Activated T-cell treated with anti-CD3 and anti-CD28 coated beads for 48 hours (primary cell): Measurements from ENCODE around the gene SNU13.
"Not testable (repeated sequence)": the region's sequence is repeated elsewhere in the genome, so short reads cannot be mapped to it uniquely, and the experiment has no call there.

Experiments
- DNase-seq: peaks from one replicate; pipeline ENCODE4 v3.0.0-alpha.2; 2020; ENCODE audit warnings: low read depth

Gene SNU13

DNA sequence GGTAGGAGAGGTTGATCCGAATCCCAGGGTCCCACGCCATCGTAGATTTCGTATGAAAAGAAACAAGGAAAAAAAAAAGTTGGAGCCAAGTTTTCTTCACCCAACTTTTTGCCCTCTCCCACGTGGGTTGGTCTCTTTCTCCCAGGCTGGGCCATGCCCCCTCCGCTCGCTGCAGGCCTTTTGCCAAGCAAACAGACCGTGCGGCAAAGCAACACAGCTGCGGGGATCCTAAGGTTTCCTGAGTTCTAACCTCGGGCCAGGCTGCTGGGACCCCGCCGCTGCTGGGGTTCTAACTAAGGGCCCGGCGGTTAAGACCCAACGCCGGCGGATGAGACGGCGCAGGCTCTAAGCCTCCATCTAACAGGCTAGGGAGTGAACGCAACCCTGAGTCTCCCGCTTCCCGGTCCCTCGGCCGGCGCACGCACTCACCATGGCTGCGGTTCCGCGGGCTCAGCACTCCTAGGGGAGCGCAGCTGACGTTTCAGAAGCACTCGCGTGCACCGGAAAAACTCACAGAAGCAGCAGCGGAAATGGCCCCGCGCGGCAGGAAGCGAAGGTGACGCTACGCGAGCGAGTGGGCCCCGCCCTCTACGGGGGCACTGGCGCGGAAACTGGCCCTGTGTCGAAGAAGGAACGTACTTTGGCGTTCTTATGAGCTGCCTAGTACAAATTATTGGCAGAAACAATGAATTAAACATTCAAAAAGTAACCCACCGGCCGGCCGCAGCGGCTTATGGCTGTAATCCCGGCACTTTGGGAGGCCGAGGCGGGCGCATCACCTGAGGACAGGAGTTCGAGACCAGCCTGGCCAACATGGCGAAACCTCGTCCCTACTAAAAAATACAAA lies at the start of gene SNU13:
TSS of gene SNU13 (minus strand) at position 503 of the 847 bp plus-strand sequence. CDS start at position 432, 71 bp downstream.
- peak; percentile 91 for DNase-seq

DNA sequence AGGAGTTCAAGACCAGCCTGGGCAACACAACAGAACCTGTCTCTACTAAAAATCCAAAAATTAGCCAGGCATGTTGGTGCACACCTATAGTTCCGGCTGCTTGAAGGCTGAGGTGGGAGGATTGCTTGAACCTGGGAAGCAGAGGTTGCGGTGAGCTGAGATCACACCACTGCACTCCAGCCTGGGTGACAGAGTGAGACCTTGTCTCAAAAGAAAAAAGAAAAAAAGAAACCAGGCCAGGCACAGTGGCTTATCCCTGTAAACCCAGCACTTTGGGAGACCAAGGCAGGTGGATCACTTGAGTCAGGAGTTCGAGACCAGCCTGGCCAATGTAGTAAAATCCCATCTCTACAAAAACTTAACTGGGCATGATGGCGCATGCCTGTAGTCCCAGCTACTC lies 44.6 kb upstream of the SNU13 start:
- DNase-seq: not testable (repeated sequence)

DNA sequence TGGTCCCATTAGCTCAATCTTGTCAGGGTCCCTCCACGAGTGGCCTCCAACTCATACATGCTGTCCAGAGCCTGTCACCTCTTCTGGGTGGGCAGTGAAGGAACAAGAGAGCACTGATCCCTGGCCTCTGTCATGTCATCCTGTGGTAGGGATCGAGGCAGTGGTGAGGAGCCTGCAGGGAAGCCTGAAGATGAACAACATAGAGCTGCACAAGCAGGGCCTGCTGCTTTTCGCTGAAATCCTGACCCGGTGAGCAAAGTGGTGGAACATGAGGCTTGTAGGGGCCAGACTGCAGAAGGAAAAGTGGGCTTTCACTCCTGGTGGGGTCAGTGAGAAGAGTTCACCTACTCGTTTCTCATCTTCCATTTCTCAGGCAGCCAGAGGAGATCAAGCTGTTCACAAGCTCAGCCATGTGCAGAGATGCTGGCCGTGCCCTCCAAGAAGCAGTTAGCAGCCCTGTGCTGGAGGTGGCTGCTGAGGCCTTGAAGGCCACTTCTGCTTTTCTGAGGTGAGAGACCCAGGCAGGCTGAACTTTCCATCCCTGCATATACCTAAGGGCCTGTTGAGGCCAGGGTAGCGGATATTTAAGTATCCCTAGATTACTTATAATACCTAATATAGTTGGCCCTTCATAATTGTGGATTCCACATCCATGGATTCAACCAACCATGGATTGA lies 43.6 kb upstream of the SNU13 start:
- no peak for DNase-seq

DNA sequence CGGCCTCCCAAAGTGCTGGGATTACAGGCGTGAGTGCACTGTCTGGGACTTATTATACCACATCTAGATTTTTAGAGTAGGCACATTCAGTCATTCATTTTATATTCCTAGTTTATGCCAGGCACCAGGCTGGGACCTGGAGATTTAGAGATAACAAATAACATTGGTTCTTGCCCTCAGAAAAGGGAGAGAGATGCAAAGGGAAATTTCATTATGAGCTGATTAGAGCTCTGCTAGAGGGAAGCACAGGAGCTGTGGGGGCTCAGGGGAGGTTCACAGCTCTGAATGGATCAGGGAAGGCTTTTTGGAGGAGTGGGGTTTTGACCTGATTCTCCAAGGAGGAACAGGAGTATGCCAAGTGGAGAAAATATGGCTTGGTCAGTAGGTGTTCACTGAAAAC lies 42.9 kb upstream of the SNU13 start:
- DNase-seq: no peak

DNA sequence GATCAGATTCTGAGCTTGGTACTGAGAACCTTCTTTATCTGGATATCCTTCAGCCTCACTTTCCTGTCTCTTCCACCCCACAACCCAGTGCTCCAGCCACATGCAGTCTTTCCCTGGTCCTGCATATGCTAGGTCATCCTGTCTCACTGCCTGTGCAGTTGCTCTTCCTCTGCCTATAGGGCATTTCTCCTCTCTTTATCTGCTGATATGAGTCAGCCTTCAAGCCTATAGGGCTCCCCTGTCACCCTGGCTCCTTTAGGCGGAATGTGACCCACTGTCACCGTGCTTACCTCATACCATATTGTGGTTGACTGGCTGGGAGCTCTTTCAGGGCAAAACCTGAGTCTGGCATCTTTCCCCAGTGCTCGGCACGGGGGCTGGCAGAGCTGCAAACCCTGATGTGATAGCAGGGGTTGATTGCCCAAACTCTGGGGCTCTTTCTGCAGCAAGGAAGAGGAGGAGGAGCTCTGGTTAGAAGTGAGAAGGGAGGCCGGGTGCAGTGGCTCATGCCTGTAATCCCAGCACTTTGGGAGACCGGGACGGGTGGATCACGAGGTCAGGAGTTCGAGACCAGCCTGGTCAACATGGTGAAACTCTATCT lies 36.9 kb upstream of the SNU13 start:
- DNase-seq: no peak

DNA sequence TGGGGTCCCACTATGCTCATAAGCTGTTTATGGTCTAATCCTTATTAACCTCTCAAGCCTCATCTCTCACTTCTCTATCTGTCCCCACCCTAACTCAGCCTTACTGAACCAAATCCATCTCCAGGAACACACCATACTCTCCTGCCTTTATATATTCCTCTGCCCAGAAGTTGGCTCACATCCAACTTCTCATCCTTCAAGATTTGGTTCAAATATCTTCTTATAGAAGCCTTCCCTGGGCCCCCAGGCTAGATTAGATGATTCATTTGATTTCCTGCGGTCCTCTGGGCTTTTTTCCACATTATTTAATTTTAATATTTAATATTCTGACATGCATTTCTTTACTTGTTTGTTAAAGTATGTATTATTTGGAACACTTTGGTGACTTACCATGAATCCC lies 33.8 kb upstream of the SNU13 start:
- DNase-seq: no peak

DNA sequence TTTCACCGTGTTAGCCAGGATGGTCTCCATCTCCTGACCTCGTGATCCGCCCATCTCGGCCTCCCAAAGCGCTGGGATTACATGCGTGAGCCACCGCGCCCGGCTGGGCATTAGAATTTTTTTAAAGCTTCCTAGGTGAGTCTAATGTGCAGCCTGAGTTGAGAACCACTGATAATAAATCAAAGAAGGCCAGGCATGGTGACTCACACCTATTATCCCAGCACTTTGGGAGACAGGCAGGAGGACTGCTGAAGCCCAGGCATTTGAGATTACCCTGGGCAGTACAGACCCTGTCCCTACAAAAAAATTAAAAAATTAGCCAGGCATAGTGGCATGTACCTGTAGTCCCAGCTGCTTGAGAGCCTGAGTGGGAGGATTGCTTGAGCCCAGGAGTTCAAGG lies 24.3 kb upstream of the SNU13 start:
- DNase-seq: no peak

DNA sequence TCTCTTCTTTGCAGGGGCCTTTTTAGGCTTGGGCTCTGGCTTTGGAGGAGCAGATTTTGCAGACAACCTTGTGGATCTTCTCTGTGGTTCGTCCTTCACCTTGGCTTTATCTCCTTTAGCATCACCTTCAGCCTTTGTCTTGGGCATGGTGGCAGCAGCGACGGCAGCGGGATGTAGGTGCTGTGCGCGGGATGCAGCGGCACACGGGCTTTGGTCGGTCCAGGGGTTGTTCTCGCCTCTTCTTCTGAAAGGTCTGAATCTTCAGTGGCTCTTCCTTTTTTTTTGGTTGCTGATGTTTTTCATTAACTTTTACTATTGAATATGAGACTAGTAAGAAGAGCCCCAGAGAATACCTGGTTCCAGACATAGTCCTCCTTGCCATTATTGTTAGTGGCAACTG lies 20.7 kb upstream of the SNU13 start:
- DNase-seq: no peak

DNA sequence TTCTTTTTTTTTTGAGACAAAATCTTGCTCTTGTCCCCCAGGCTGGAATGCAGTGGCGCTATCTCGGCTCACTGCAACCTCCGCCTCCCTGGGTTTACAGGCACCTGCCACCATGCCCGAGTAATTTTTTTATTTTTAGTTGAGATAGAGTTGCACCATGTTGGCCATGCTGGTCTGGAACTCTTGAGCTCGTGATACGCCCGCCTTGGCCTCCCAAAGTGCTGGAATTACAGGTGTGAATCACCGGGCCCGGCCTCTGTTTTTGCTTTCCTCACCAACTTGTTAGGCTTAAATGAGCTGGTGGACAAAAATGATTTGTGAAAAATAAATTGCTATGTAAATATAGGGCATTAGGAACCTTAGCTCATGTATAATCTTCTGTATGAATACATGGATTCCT lies 14.1 kb upstream of the SNU13 start:
- DNase-seq: no peak

DNA sequence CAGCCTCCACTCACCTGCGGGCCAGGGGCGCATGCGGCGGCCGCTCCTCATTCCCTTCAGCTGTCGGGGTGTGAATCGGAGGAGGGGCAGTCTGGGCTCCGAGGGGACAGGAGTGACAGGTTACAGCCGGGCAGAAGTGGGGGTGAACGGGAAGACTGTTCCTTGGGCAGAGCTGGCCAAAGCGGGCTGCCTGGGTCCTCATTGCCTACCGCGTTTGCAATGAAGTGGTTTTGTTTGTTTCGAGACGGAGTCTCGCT lies 11.4 kb upstream of the SNU13 start:
- DNase-seq: no peak

DNA sequence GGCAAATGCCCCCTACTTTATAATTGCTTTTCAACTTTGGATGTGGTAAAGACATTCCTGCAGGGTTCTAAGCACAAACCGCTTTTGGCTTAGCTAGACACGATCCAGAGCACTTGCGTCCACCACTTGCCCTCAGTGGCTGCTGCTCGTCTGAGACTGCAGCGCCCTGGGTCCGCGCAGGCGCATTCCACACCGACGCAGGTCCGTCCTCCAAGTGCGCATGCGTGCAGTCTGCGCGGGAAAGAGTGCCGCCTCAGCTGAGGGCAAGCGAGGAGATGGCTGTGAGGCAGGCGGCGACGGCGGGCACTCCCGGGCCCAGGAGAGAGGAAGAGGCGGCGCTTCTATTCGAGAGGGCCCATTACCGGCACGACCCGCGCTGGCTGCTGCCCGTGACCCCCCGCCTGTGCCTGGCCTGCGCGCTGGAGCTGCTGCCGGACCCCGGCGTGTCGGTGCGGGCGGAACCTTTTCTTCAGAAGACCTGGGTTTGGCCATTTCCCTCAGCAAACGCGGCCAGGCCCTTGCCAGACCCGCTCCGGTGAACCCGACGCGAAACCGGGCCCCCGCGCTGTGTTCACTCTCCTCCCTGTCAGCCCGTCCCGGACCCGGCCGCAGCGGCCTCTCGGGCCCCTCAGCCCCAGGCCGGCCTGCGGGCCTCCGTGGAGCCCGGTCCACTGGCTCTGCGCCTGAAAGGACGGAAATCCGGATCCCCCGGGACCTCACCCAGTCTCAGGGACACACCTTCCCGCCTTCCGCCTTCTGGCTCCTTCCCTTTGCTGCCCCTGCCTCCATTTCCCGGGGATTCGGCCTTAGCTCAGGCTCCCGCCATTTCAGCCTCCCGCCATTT lies 10.8 kb upstream of the SNU13 start, which contains the start of gene MEI1:
TSS of gene MEI1 (plus strand) at position 240 of the 844 bp plus-strand sequence. CDS start at position 276, 36 bp downstream.
- peak; percentile 92 for DNase-seq

DNA sequence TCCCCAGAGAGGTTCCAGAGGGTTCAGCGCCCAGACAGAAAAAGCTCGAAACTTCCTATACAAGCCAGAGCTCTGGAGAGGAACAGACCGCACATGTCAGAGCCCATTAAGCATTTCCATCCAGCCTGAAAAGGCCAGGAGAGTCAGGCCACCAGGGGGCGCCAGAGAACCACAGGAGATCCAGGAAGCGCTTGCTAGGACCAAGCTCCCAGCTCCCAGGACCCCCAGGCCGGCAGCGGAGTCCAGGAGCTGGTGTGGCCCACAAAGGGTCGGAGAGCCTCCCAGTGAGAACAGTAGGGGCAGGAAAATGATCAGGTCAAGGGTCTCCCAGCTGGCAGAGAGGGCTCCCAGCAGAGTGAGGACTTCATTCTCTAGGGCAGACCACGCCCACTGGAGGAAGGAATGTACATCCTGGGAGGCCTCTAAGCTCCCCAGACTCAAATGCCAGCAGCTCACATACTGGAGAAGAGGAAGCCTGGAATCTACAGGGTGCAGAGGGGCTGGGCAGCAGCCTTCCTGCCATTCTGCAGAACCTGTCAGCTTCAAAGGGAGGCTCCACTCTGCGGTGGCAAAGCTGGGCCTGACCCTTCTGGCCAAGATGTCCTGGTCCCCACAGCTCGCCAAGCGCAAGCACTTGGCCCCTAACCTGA lies 8.6 kb upstream of the SNU13 start:
- DNase-seq: peak; percentile 86

DNA sequence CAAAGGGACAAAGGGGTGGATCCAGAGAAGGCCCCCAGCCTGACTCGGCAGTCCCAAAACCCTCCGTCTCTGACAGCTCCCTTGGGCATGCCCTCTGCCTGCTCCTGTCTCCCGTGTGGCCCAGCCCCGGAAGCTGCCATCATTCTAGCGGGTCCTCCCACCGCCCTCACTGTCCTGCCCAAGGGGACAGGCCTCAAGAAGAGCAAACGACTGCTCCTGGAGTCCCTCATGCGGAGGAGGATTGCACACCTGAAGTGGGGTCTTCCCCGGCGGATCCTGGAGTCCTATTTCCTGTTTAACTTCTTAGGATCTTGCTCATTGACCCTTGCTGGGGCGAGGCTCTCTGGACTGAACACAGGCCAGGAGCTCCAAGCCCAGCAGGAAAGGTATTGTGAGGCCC lies 8.0 kb upstream of the SNU13 start:
- DNase-seq: no peak

DNA sequence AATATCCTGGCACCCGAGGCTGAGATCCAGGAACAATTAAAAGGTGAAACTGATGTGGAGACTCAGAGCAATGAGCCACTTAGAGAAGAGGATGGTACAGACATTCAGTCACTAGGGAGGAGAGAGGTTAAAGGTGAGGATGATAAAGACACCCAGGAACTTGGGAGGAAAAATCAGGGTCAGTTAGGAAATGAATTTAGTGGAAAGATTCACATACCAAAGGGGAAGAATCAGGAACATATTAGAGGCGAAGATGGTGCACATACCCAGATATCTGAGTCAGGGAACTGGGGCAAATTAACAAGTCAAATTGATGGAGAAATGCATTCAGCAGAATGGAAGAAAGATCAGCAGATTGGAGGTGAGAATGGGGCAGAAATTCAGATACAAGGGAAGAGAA lies 6.5 kb upstream of the SNU13 start:
- no peak for DNase-seq

DNA sequence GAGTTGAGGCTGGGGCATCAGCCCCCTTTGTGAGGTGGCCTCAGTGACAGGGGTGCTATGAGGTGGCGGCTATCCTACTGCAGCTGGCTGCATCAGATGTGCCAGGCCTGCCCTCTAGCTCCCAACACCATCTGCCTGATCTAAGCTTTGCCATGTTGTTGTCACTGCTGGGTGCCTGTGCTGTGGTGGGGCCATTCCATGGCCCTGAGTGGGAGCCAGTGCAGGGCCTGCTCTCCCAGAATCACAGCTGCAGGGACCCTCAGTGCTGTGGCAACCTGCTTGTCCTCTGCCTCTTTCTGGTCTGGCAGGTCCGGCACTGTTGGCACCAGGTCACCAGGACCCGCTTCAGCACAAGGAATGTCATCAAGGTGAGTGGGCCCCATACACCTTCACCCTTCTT lies 1.8 kb upstream of the SNU13 start:
- DNase-seq: no peak

DNA sequence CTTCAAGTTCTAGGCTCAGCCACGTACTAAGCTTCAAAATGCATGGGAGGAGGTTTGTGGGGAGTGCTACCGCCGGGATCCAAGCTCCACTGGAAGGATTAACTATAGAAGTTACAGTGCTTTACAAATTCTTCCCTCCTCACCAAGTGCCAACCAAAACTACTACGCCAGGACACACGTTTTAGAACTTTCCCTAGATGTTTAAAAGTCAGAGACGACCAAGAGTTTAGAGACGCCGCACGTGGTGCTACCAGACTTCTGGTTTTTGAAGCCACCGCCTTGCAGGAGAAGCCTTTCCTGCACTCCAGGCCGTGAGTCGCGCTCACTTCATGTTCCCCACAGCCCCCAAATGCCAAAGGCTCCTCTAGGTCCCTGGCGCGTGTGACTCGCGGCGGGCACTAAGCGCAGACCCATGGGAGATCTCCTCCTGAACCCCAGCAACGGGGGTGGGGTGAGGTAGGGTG lies 734 bp downstream of the SNU13 start:
- no peak for DNase-seq

DNA sequence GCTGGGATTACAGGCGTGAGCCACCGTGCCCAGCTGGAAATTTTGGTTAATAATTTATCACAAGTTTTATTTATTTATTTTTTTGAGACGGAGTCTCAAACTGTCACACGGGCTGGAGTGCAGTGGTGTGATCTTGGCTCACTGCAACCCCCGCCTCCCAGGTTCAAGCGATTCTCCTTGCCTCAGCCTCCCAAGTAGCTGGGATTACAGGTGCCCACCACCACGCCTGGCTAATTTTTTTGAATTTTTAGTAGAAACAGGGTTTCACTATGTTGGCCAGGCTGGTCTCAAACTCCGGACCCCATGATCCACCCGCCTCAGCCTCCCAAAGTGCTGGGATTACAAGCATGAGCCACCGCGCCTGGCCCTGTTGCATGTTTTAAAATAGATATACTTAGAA lies 1.8 kb downstream of the SNU13 start:
- DNase-seq: not testable (repeated sequence)

DNA sequence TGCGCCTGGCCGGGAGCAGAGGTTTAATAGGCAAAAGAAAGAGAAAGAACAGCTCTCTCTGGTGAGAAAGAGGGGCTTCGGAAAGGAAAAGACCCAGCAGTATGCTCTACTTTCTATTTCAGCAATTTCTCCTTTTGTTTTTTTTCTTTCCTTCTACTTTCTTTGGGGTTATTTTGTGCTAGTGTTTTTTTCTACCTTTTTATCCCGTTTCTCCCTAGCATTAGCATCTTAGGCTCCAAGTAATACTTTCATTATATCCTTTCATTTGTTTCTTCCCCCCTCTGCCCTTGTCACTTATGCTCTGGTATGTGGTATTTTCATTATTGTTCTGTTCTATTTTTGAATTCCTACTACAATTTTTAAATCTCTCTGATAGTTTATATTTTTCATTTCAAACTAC lies 4.5 kb downstream of the SNU13 start:
- DNase-seq: no peak

DNA sequence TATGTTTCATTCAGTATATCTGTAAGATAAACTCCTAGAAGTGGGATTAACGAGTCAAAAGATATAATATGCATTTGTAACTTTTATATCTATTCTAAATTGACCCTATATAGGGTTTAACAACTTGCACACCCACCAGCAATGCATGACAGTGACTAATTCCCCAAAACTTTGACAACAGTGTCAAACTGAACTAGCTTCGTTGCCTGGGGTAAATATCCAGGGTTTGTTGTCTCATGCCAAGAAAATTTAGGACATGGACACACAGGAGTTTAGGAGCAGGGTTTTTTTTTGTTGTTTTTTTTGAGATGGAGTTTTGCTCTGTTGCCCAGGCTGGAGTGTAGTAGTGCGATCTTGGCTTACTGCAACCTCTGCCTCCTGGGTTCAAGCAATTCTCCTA lies 5.1 kb downstream of the SNU13 start:
- no peak for DNase-seq

DNA sequence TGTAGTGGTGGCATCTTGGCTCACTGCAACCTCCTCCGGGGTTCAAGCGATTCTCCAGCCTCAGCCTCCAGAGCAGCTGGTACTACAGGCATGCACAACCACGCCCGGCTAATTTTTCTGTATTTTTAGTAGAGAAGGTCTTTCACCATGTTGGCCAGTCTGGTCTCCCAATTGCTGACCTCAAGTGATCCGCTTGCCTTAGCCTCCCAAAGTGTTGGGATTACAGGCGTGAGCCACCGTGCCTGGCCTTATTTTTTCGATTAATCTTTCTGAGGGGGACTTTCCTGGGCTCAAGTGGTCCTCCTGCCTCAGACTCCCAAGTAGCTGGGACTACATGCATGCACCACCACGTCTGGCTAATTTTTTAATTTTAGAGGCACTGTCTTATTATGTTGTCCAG lies 5.6 kb downstream of the SNU13 start:
- DNase-seq: no peak

DNA sequence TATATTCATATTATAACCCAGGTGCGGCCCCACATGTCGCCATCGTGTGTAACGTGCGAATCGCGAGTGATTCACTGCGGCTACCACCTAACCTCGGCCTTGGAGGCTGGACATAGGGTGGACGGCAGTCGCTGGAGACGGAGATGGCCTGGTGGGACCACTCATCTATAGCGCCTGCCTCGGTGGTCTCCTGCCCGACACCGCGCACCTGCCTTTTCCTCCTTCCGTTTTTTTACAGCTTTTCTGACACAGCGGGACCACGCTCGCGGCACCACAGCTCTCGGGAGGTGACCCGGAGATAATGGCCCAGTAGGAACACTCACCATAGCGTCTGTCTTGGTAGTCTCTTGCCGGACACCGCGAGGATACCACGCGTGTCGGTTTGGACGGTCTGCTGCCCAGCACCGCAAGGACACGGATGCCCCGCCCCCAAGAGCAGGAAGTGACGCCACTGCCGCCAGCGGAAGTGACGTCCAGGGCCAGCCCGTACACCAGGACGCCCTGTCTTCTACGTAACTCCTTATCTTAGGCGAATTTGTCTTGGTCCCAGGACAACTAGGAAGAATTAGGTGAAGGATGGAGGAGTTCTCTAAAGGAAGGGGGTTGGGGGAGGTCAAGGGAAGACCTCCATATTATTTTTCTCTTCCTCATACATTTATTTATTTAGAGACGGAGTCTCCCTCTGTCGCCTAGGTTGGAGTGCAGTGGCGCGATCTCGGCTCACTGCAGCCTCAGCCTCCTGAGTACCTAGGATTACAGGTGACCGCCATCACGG lies 6.4 kb downstream of the SNU13 start:
- peak; percentile 82 for DNase-seq
